SK-N-SH treated with all-trans-retinoic acid at 6 μM for 48 hours (cell line): Measurements from ENCODE around the gene MED6.

Experiments
- ARNTL ChIP-seq: fragments of 450-650 bp; formaldehyde crosslinking; IDR thresholded peaks from 2 replicates; pipeline ENCODE4 v1.5.0; 2020; ENCODE audit warnings: low read depth, mild to moderate bottlenecking, moderate library complexity, borderline replicate concordance
- ESRRG ChIP-seq: fragments of 250-450 bp; sonication (Bioruptor Pico); IDR thresholded peaks from 2 replicates; pipeline ENCODE4 v1.6.1; 2021; ENCODE audit warnings: mild to moderate bottlenecking
- ISL1 ChIP-seq: fragments of 250-450 bp; sonication (Bioruptor Pico); IDR thresholded peaks from 2 replicates; pipeline ENCODE4 v2.1.2; 2022; ENCODE audit warnings: mild to moderate bottlenecking, moderate library complexity
- PATZ1 ChIP-seq: fragments of 250-450 bp; sonication (Bioruptor Pico); IDR thresholded peaks from 2 replicates; pipeline ENCODE4 v1.8.0; 2020; ENCODE audit warnings: mild to moderate bottlenecking, moderate library complexity, borderline replicate concordance
- ZC3H10 ChIP-seq: fragments of 250-450 bp; sonication (Bioruptor Pico); IDR thresholded peaks from 2 replicates; pipeline ENCODE4 v1.5.1; 2021; ENCODE audit warnings: mild to moderate bottlenecking, moderate library complexity

GRCh38 chr14:70599345-70599744 is 1.1 kb downstream of the MED6 start:
- TF ChIP-seq ESRRG: no peak
- TF ChIP-seq PATZ1 (CRISPR knock-in tag): no peak
- no peak for TF ChIP-seq ISL1 (CRISPR knock-in tag)
- TF ChIP-seq ZC3H10 (CRISPR knock-in tag): no peak
- TF ChIP-seq ARNTL: no peak
